HL-60 (cell line): ENCODE results near the gene TMEM52.

Experiments
- DNase-seq, 2 experiments: peaks; one replicate each; pipeline ENCODE4 v3.0.0-alpha.2; 2010 to 2020; ENCODE audit warnings: low read depth in 1 of 2, low spot score in 1 of 2
- H3K27ac ChIP-seq: fragments of 250-450 bp; sonication (Bioruptor Pico); replicated peaks from 2 replicates; pipeline ENCODE4 v1.5.1; 2020; ENCODE audit warnings: mild to moderate bottlenecking, moderate library complexity
- H3K27me3 ChIP-seq: fragments of 250-450 bp; sonication (Bioruptor Pico); 2 replicates; pipeline ENCODE4 v1.5.1; 2021; ENCODE audit warnings: mild to moderate bottlenecking, moderate library complexity; ENCODE audit not compliant: insufficient read depth, poor library complexity, severe bottlenecking
- H3K4me3 ChIP-seq: replicated peaks from 2 replicates; pipeline ENCODE4 v1.5.1; 2011; ENCODE audit warnings: mild to moderate bottlenecking, control low read depth, low read length; ENCODE audit not compliant: insufficient read depth
- CTCF ChIP-seq: IDR thresholded peaks from one replicate; pipeline ENCODE4 v1.5.1; 2011; ENCODE audit warnings: low read length, control low read depth, inconsistent platforms; ENCODE audit not compliant: insufficient read depth
- GABPA ChIP-seq: IDR thresholded peaks from 2 replicates; pipeline ENCODE4 v1.6.1; 2012; ENCODE audit warnings: low read depth
- POLR2AphosphoS5 ChIP-seq: IDR thresholded peaks from 2 replicates; pipeline ENCODE4 v1.6.1; 2012; ENCODE audit warnings: low read depth
- REST ChIP-seq: IDR thresholded peaks from 2 replicates; pipeline ENCODE4 v1.6.1; 2012; ENCODE audit warnings: low read depth; ENCODE audit not compliant: insufficient replicate concordance
- SPI1 ChIP-seq: IDR thresholded peaks from 2 replicates; pipeline ENCODE4 v1.6.1; 2012; ENCODE audit warnings: low read depth, mild to moderate bottlenecking, borderline replicate concordance

Gene TMEM52

GRCh38 chr1:1957533-1957961 lies 38.5 kb upstream of the TMEM52 start:
- H3K27me3 ChIP-seq: peaks cover 4% of the 10 kb centered on the region
- no peak for TF ChIP-seq SPI1
- no peak for TF ChIP-seq CTCF
- no peak overlapping the region for H3K4me3 ChIP-seq
- DNase-seq: no peak
- H3K27ac ChIP-seq: no peak overlapping the region

GRCh38 chr1:1956586-1957532 lies 37.8 kb upstream of the TMEM52 start:
- TF ChIP-seq GABPA (no peak), POLR2AphosphoS5 (no peak), CTCF (no peak), SPI1 (no peak), REST (no peak)
- no peak for DNase-seq
- H3K27ac ChIP-seq: no peak overlapping the region
- H3K4me3 ChIP-seq: no peak overlapping the region
- peaks cover 4% of the 10 kb centered on the region for H3K27me3 ChIP-seq

- peaks cover 4% of the 10 kb centered on the region for H3K27me3 ChIP-seq
- no peak for DNase-seq
- H3K27ac ChIP-seq: no peak overlapping the region
- H3K4me3 ChIP-seq: no peak overlapping the region
- TF ChIP-seq GABPA: no peak
- TF ChIP-seq POLR2AphosphoS5: no peak
- no peak for TF ChIP-seq CTCF
- no peak for TF ChIP-seq SPI1
- TF ChIP-seq REST: no peak
Observed at GRCh38 chr1:1956101-1956500, 37.0 kb upstream of the TMEM52 start.
